Measurements from ENCODE around the gene VSTM2L. TPM values are rescaled to one million over a fixed set of nuclear protein-coding genes. Genes with fewer than 3 reads are reported as not detected.

VSTM2L gene
- total RNA-seq, 2 donors from 2014 or later: 1.4 to 2.9 TPM

DNA sequence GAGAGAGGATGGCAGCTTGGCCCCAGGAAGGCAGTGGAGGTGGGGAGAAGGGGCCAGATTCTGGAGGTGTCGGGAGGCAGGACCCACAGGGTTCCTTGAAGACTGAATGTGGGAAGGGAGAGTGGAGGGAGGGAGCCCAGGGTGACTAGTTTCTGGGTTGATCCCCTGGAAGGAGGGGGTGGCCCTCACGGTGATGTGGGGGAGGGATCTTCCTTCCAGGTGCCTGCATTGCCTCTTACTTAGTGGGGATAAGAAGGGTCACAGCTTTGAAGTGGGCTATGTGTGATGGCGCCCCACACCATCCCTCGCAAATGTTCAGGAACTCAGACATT is 26.7 kb downstream of the VSTM2L start:
- H3K4me3 Mint-ChIP-seq: no peak overlapping the region
- no peaks in the 10 kb centered on the region for H3K27me3 ChIP-seq (ENCODE audit: control insufficient read depth, insufficient read depth, low read length, poor library complexity, severe bottlenecking)
- no peaks in the 10 kb centered on the region for H3K36me3 ChIP-seq (ENCODE audit: control insufficient read depth, insufficient read depth, low read length)
- no peak overlapping the region for H3K4me3 ChIP-seq (ENCODE audit: low read length)
- H3K36me3 Mint-ChIP-seq (ENCODE audit: low read depth): no peaks in the 10 kb centered on the region
- H3K9me3 ChIP-seq (ENCODE audit: control insufficient read depth, low read length): no peaks in the 10 kb centered on the region
- no peaks in the 10 kb centered on the region for H3K9me3 Mint-ChIP-seq
- DNase-seq: no peak
- peaks cover 38% of the 10 kb centered on the region for H3K4me1 Mint-ChIP-seq
- WGBS, 2 experiments (ENCODE audit: insufficient coverage in 1 of 2, insufficient read length in 1 of 2): 83 to 89% methylated on average over 1 to 4 of the region's 4 CpGs
- H3K27me3 Mint-ChIP-seq (ENCODE audit: insufficient read depth): no peaks in the 10 kb centered on the region
- H3K27ac Mint-ChIP-seq: no peak overlapping the region
- TF ChIP-seq, protein P1, sequence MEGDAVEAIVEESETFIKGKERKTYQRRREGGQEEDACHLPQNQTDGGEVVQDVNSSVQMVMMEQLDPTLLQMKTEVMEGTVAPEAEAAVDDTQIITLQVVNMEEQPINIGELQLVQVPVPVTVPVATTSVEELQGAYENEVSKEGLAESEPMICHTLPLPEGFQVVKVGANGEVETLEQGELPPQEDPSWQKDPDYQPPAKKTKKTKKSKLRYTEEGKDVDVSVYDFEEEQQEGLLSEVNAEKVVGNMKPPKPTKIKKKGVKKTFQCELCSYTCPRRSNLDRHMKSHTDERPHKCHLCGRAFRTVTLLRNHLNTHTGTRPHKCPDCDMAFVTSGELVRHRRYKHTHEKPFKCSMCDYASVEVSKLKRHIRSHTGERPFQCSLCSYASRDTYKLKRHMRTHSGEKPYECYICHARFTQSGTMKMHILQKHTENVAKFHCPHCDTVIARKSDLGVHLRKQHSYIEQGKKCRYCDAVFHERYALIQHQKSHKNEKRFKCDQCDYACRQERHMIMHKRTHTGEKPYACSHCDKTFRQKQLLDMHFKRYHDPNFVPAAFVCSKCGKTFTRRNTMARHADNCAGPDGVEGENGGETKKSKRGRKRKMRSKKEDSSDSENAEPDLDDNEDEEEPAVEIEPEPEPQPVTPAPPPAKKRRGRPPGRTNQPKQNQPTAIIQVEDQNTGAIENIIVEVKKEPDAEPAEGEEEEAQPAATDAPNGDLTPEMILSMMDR (conservative IDR thresholded peaks at IDR 0.05): no peak
- no peak overlapping the region for H3K27ac ChIP-seq (ENCODE audit: low read depth, low read length)
- H3K4me1 ChIP-seq (ENCODE audit: control insufficient read depth, insufficient read depth, low read length): peaks cover 7% of the 10 kb centered on the region
- H3K9ac ChIP-seq (ENCODE audit: extremely low read depth, low read length, poor library complexity, severe bottlenecking): no peak overlapping the region

DNA sequence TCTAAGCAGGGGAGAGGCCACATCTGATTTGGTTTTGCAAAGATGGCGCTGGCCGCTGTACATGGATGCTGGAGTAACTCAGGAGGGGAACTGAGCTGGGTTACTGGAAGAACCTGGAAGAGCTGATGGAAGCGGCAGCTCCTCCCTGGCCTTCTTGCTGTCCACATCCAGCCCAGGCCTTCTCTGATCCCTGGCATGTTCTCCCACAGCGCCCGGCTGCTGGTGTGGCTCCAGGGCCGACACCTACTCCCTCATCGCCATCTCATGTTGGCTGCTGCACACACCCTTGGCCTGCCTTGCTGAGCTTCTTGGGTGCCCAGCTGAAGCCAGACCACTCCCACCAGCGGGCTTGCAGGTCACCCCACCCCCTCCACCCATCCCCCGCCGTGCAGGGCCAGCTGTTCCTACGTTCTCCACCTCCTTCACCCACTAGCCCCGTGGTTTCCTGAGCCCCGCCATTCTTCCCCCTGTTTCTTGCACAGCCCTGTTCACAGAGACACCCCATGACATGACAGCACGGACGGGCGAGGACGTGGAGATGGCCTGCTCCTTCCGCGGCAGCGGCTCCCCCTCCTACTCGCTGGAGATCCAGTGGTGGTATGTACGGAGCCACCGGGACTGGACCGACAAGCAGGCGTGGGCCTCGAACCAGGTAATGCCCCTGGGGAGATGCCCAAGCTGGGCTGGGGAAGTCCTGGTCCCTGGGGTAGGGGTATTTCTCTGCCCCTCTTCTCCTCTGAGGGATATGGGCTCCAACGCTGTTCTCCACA is 28.4 kb downstream of the VSTM2L start:
- Histone ChIP-seq H3K36me3 (ENCODE audit: control insufficient read depth, insufficient read depth, low read length) (no peaks in the 10 kb centered on the region), H3K4me1 (ENCODE audit: control insufficient read depth, insufficient read depth, low read length) (peaks cover 9% of the 10 kb centered on the region), H3K9me3 (ENCODE audit: control insufficient read depth, low read length) (no peaks in the 10 kb centered on the region), H3K27me3 (ENCODE audit: control insufficient read depth, insufficient read depth, low read length, poor library complexity, severe bottlenecking) (no peaks in the 10 kb centered on the region), H3K27ac (ENCODE audit: low read depth, low read length) (no peak overlapping the region), H3K4me3 (ENCODE audit: low read length) (no peak overlapping the region), H3K9ac (ENCODE audit: extremely low read depth, low read length, poor library complexity, severe bottlenecking) (no peak overlapping the region)
- Mint-ChIP-seq H3K27me3 (ENCODE audit: insufficient read depth) (no peaks in the 10 kb centered on the region), H3K4me3 (no peak overlapping the region), H3K4me1 (peaks cover 45% of the 10 kb centered on the region), H3K36me3 (ENCODE audit: low read depth) (no peaks in the 10 kb centered on the region), H3K27ac (no peak overlapping the region), H3K9me3 (no peaks in the 10 kb centered on the region)
- WGBS, 2 experiments (ENCODE audit: insufficient coverage in 1 of 2, insufficient read length in 1 of 2): 90 to 97% methylated on average over 14 to 27 of the region's 27 CpGs
- no peak for DNase-seq
- TF ChIP-seq, protein P1 (conservative IDR thresholded peaks at IDR 0.05): no peak

DNA sequence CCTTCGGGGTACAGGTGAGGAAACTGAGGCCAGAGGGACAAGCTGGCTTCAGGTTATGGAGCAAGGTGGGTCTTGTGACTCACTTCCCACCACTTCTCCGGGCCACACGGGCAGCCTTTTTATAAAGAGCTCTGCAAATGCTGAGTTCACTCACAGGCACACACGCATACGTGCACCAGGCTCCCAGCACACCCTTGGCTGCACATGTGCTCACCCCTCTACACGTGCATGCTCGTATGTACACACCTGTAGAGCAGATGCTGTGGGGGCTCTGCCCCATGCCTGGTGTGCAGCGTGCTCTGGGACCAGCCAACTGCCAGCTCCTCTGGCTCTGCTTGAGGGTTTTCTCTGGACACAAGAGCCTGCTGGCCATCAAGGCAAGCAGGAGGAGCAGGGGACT is 29.1 kb downstream of the VSTM2L start:
- 92 to 96% methylated on average over 8 of the region's 8 CpGs for WGBS, 2 experiments (ENCODE audit: insufficient coverage in 1 of 2, insufficient read length in 1 of 2)
- Histone ChIP-seq H3K4me1 (ENCODE audit: control insufficient read depth, insufficient read depth, low read length) (peaks cover 9% of the 10 kb centered on the region), H3K9ac (ENCODE audit: extremely low read depth, low read length, poor library complexity, severe bottlenecking) (no peak overlapping the region), H3K9me3 (ENCODE audit: control insufficient read depth, low read length) (no peaks in the 10 kb centered on the region), H3K36me3 (ENCODE audit: control insufficient read depth, insufficient read depth, low read length) (no peaks in the 10 kb centered on the region), H3K27ac (ENCODE audit: low read depth, low read length) (no peak overlapping the region), H3K4me3 (ENCODE audit: low read length) (no peak overlapping the region), H3K27me3 (ENCODE audit: control insufficient read depth, insufficient read depth, low read length, poor library complexity, severe bottlenecking) (no peaks in the 10 kb centered on the region)
- Mint-ChIP-seq H3K9me3 (no peaks in the 10 kb centered on the region), H3K4me1 (peaks cover 45% of the 10 kb centered on the region), H3K36me3 (ENCODE audit: low read depth) (no peaks in the 10 kb centered on the region), H3K27ac (no peak overlapping the region), H3K27me3 (ENCODE audit: insufficient read depth) (no peaks in the 10 kb centered on the region), H3K4me3 (no peak overlapping the region)
- TF ChIP-seq, protein P1 (conservative IDR thresholded peaks at IDR 0.05): no peak
- DNase-seq: no peak
